SK-N-SH (cell line): Measurements from ENCODE around the gene SDF4.

Experiments
- CTCF ChIP-seq: fragments of 200-600 bp; sonication (generic); IDR thresholded peaks from 2 replicates; pipeline ENCODE4 v1.6.1; 2017; ENCODE audit warnings: antibody characterized with exemption, mild to moderate bottlenecking, moderate library complexity
- GABPA ChIP-seq: IDR thresholded peaks from 2 replicates; pipeline ENCODE4 v1.4.0; 2012; ENCODE audit warnings: low read depth, mild to moderate bottlenecking
- MAX ChIP-seq: IDR thresholded peaks from 2 replicates; pipeline ENCODE4 v1.4.0; 2012; ENCODE audit warnings: low read depth
- TCF12 ChIP-seq: IDR thresholded peaks from 2 replicates; pipeline ENCODE4 v1.4.0; 2012
- USF2 ChIP-seq: fragments of 150-350 bp; IDR thresholded peaks from 2 replicates; pipeline ENCODE4 v1.6.1; 2017; ENCODE audit warnings: antibody characterized with exemption, low read length, low read depth, borderline replicate concordance

- no peak for TF ChIP-seq CTCF
- TF ChIP-seq GABPA, result no peak
- TF ChIP-seq TCF12, result no peak
- no peak for TF ChIP-seq MAX
- no peak for TF ChIP-seq USF2
Measured at GRCh38 chr1:1206376-1206965, 25.3 kb downstream of the SDF4 start, which contains the start of gene TNFRSF18.
